T-helper 1 cell treated with Interleukin-12 subunit alpha and Interleukin-12 subunit beta and Interleukin-4 antibody, amounts not matched to agents 30 ng/mL and 1 ng/mL, for 36 hours (primary cell): ENCODE data around the gene FAF2. TPM values are rescaled to one million over a fixed set of nuclear protein-coding genes. Genes with fewer than 3 reads are reported as not detected.

Experiments used
- total RNA-seq: library from RNA; stranded (reverse); gene quantifications from 2 replicates; pipeline ENCODE4 v1.2.3, GENCODE V29; 2022

FAF2 gene
- total RNA-seq, 1 donor from 2014 or later = 40.9 TPM

Other genes starting within 250 kb of the FAF2 start
- gene SIMC1, start 210.0 kb upstream of the FAF2 start, total RNA-seq = 34.3 and 35.8 TPM in 2 replicates
- 55.4 and 58.1 TPM in 2 replicates for gene KIAA1191, start 86.6 kb upstream of the FAF2 start, total RNA-seq
- gene ARL10, start 82.9 kb upstream of the FAF2 start, total RNA-seq = 8.5 and 9.0 TPM in 2 replicates
- 37.7 and 39.2 TPM in 2 replicates for gene NOP16, start 59.8 kb upstream of the FAF2 start, total RNA-seq
- 99.1 and 109 TPM in 2 replicates for gene HIGD2A, start 59.6 kb upstream of the FAF2 start, total RNA-seq
- 67.8 and 71.0 TPM in 2 replicates for gene CLTB, start 31.8 kb upstream of the FAF2 start, total RNA-seq
- 139 TPM in 2 replicates for gene RNF44, start 89.0 kb downstream of the FAF2 start, total RNA-seq
- 1.3 and 1.7 TPM in 2 replicates for gene CDHR2, start 101.0 kb downstream of the FAF2 start, total RNA-seq
- gene GPRIN1, start 161.8 kb downstream of the FAF2 start, total RNA-seq = 2.2 and 2.6 TPM in 2 replicates
- not detected in 2 replicates for gene SNCB, start 182.1 kb downstream of the FAF2 start, total RNA-seq
- not detected in 2 replicates for gene EIF4E1B, start 182.3 kb downstream of the FAF2 start, total RNA-seq
- 52.1 and 56.1 TPM in 2 replicates for gene TSPAN17, start 199.1 kb downstream of the FAF2 start, total RNA-seq